BLaER1 treated with 17β-estradiol and CSF1 and Interleukin-3, amounts not matched to agents 10 nM and 100 nM (cell line): ENCODE measurements around the gene FRAT1.

Source experiments
- H3K27ac ChIP-seq, 11 experiments: shearing (Covaris generic); formaldehyde crosslinking; 2 replicates each; pipeline ENCODE4 v1.8.1; 2022
- H3K27me3 ChIP-seq, 11 experiments: shearing (Covaris generic); formaldehyde crosslinking; 2 replicates each; pipeline ENCODE4 v1.8.1; 2022
- H3K36me3 ChIP-seq, 11 experiments: shearing (Covaris generic); formaldehyde crosslinking; 2 replicates each; pipeline ENCODE4 v1.8.1; 2022
- H3K4me1 ChIP-seq, 10 experiments: shearing (Covaris generic); formaldehyde crosslinking; 2 replicates each; pipeline ENCODE4 v1.8.1; 2022
- H3K4me2 ChIP-seq, 11 experiments: shearing (Covaris generic); formaldehyde crosslinking; 2 replicates each; pipeline ENCODE4 v1.8.1; 2022
- H3K4me3 ChIP-seq, 10 experiments: shearing (Covaris generic); formaldehyde crosslinking; 2 replicates each; pipeline ENCODE4 v1.8.1; 2022
- H3K9ac ChIP-seq, 11 experiments: shearing (Covaris generic); formaldehyde crosslinking; 2 replicates each; pipeline ENCODE4 v1.8.1; 2022
- H3K9me3 ChIP-seq, 11 experiments: shearing (Covaris generic); formaldehyde crosslinking; replicated peaks in 1 of 11; 2 replicates each; pipeline ENCODE4 v1.8.1; 2022
- H4K20me1 ChIP-seq, 11 experiments: shearing (Covaris generic); formaldehyde crosslinking; 2 replicates each; pipeline ENCODE4 v1.8.1; 2022
- Cebpa-rat ChIP-seq, 11 experiments: shearing (Covaris generic); IDR thresholded peaks; 2 replicates each; pipeline ENCODE4 v1.8.1; 2022

Gene FRAT1

DNA sequence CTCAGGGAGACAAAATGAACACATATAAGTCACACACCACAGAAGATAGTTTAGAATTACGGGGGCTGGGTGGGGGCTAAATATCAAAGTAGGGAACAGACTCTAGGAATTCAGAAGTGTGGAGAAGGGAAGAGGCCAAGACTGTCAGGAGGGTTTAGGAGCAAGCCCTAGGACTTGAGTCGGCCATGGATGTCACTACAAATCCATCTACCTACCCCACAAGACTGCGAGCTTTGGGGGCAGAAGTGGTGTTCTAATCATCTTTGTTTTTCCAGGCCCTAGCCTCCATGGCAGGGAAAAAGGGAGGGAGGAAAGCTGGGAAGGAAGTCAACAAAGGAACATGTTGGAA lies 20.9 kb upstream of the FRAT1 start:
- Histone ChIP-seq H3K9ac (no peak overlapping the region), H4K20me1 (no peaks in the 10 kb centered on the region), H3K4me1 (peaks cover 0 to 7% (median 2%) of the 10 kb centered on the region in 10 experiments; a peak in 6 of 20 replicates), H3K27me3 (no peaks in the 10 kb centered on the region), H3K4me2 (no peak overlapping the region), H3K4me3 (no peak overlapping the region), H3K9me3 (no peaks in the 10 kb centered on the region), H3K36me3 (no peaks in the 10 kb centered on the region), H3K27ac (no peak overlapping the region)
- TF ChIP-seq Cebpa-rat (IDR thresholded peaks at IDR 0.05), result no peak

DNA sequence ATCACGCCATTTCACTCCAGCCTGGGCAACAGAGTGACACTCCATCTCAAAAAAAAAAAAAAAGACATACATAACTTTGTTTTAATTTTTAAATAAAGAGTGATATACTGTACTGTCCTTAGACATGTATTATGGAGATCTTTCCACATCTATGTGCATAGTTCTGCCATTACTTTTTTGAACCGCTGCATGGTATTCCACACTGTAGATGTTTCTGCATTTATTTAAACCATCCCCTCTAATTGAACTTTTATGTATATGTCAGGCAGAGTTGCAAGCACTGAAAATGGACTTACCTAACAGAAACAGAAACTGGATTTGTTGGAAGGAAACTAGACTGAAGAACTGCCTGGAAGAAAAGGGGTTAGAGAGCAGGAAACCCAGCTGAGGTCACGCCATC lies 18.1 kb upstream of the FRAT1 start:
- Histone ChIP-seq H3K9ac (no peak overlapping the region), H3K27ac (no peak overlapping the region), H3K4me2 (0 out of 22 replicates have a peak overlapping the region, but pooled peaks of 1 of the 11 experiments have one; percentile 4), H3K4me3 (no peak overlapping the region), H4K20me1 (no peaks in the 10 kb centered on the region), H3K9me3 (no peaks in the 10 kb centered on the region), H3K36me3 (no peaks in the 10 kb centered on the region), H3K4me1 (no peaks in the 10 kb centered on the region; a peak in 1 of 20 replicates), H3K27me3 (no peaks in the 10 kb centered on the region)
- no peak for TF ChIP-seq Cebpa-rat (IDR thresholded peaks at IDR 0.05)

DNA sequence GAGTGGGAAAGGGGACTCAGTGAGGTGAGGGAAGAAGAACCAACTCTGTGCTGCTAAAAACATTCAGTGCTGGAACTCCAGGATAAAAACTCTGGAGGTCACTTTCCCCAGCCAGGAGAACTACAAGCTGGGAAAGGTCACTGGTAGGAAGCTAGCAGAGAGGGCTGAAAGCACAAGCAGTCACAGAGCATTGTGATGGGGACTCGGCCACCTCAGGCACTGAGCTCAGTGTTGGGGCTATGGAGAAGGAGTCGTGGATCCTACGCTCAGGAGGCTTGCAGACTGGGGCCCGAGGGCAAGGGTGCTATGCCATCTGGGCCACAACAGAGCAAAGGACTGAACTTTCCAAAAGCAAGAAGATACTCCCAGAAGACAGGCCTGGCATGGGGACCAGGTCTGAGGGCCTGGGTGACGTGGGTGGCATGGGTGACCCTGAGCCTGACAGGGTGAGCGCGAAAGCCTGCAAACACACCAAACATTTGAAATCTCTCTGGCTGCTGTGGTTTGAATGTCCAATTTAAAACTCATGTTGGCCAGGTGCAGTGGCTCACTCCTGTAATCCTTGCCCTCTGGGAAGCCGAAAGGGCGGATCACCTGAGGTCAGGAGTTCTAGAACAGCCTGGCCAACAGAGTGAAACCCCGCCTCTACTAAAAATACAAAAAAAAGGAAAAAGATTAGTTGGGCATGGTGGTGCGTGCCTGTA lies 16.8 kb upstream of the FRAT1 start:
- Histone ChIP-seq H3K9ac (no peak overlapping the region), H3K36me3 (no peaks in the 10 kb centered on the region), H3K4me2 (no peak overlapping the region), H3K4me3 (no peak overlapping the region), H3K9me3 (no peaks in the 10 kb centered on the region), H3K4me1 (peaks cover 0 to 5% (median 3%) of the 10 kb centered on the region in 10 experiments; a peak in 15 of 20 replicates), H3K27ac (no peak overlapping the region), H3K27me3 (no peaks in the 10 kb centered on the region), H4K20me1 (no peaks in the 10 kb centered on the region)
- no peak for TF ChIP-seq Cebpa-rat (IDR thresholded peaks at IDR 0.05)

DNA sequence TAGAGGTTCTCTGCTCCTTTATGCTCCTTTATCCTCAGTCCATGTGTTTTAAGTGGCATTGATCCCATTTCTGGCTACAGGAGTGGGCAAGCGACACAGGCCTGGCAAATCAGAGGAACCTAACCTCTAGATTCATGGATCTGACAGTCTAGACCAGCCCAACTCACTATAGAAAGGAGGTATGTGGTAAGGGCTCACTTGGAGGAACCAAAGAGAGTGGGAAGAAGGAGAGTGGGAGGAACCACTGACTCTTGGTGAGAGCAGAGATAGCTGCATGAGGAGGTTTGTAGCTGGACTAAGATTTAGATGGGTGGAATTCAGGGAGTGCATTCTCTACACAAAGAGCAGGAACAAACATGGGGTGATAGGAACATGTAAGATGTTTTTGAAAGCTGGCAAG lies 11.6 kb upstream of the FRAT1 start:
- H4K20me1 ChIP-seq, result no peaks in the 10 kb centered on the region
- peak overlapping the region in 7 of 11 experiments; percentile 21 to 64 (median 50); a peak in 7 of 22 replicates for H3K9ac ChIP-seq
- H3K27me3 ChIP-seq, result no peaks in the 10 kb centered on the region
- peak overlapping the region; percentile 33 to 78 (median 47); a peak in 19 of 22 replicates for H3K4me2 ChIP-seq
- no peak overlapping the region for H3K4me3 ChIP-seq
- H3K4me1 ChIP-seq, result peaks cover 15 to 39% (median 26%) of the 10 kb centered on the region in 10 experiments
- H3K27ac ChIP-seq, result peak overlapping the region in 9 of 11 experiments; percentile 50 to 86 (median 74); a peak in 18 of 22 replicates
- no peaks in the 10 kb centered on the region for H3K36me3 ChIP-seq
- H3K9me3 ChIP-seq, result peaks cover 0 to 17% (median 0%) of the 10 kb centered on the region in 11 experiments; a peak in 5 of 22 replicates
- TF ChIP-seq Cebpa-rat (IDR thresholded peaks at IDR 0.05), result no peak

DNA sequence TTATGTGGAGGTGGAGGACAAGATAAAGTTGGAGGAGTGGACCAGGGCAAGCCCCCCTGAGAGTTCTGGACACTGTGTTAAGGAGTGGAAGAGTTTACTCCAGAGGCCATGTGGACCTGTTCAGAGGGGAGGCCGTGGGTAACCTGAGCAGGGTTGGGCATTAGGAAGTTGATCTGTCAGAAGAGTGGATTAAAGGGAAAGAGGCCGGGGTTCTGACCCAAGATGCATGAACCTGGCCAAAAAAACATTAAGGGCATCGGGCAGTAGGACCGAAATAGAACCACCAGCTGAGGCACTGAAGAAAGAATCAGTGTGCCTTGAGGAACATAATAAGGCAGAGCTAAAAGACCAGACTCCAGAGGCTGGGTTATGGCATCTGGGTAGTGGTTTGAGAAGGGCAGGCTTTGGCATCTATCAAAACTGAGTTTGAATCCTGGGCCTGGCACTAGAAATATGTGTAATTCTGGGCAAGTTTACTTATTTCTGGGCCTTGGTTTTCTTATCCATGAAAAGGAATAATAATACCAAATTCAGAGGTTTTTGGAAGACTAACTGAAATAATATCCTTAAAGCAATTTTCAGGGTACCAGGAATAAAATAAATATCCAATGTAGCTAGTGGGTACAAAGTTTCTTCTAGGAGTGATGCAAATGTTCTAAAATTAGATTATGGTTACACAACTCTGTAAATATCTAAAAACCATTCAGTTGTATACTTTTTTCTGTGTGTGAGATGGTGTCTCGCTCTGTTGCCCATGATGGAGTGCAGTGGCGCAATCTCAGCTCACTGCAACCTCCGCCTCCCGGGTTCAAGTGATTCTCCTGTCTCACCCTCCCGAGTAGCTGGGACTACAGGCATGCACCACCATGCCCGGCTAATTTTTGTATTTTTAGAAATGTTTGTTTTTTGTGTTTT lies 10.9 kb upstream of the FRAT1 start:
- Histone ChIP-seq H3K9ac (peak overlapping the region in 7 of 11 experiments; percentile 23 to 64 (median 50); a peak in 9 of 22 replicates), H3K4me2 (peak overlapping the region; percentile 33 to 78 (median 47); a peak in 21 of 22 replicates), H3K4me3 (no peak overlapping the region), H3K27me3 (no peaks in the 10 kb centered on the region), H3K27ac (peak overlapping the region in 9 of 11 experiments; percentile 50 to 86 (median 74); a peak in 18 of 22 replicates), H3K36me3 (no peaks in the 10 kb centered on the region), H4K20me1 (no peaks in the 10 kb centered on the region), H3K4me1 (peaks cover 15 to 46% (median 30%) of the 10 kb centered on the region in 10 experiments), H3K9me3 (peaks cover 0 to 17% (median 0%) of the 10 kb centered on the region in 11 experiments; a peak in 5 of 22 replicates)
- TF ChIP-seq Cebpa-rat (IDR thresholded peaks at IDR 0.05), result peak in 8 of 11 experiments; percentile 55 to 87 (median 68); a peak in 16 of 22 replicates

DNA sequence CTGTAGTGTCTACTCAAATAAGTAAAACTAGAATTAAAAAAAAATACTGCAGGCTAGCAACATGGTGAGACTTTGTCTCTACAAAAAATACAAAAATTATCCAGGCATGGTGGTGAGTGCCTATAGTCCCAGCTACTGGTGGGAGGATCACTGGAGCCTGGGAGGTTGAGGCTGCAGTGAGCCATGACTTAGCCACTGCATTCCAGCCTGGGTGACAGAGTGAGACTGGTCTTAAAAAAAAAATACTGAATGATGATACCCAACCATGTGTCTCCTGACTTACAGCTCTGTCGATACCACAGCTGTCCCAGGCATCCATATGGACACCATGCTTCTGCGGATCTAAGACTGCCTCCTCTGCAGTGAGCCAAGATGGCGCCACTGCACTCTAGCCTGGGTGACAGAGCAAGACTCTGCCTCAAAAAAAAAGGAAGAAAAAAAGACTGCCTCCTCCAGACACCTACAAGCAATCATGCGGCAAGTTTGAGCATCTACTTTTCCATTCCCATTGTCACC lies 7.9 kb upstream of the FRAT1 start:
- no peak overlapping the region for H3K27ac ChIP-seq
- H3K27me3 ChIP-seq, result no peaks in the 10 kb centered on the region
- peaks cover 15 to 77% (median 43%) of the 10 kb centered on the region in 10 experiments for H3K4me1 ChIP-seq
- no peaks in the 10 kb centered on the region for H3K36me3 ChIP-seq
- no peak overlapping the region for H3K4me2 ChIP-seq
- H3K9ac ChIP-seq, result no peak overlapping the region
- TF ChIP-seq Cebpa-rat (IDR thresholded peaks at IDR 0.05), result no peak
- no peaks in the 10 kb centered on the region for H4K20me1 ChIP-seq
- H3K9me3 ChIP-seq, result peaks cover 0 to 17% (median 0%) of the 10 kb centered on the region in 11 experiments; a peak in 5 of 22 replicates
- H3K4me3 ChIP-seq, result no peak overlapping the region

DNA sequence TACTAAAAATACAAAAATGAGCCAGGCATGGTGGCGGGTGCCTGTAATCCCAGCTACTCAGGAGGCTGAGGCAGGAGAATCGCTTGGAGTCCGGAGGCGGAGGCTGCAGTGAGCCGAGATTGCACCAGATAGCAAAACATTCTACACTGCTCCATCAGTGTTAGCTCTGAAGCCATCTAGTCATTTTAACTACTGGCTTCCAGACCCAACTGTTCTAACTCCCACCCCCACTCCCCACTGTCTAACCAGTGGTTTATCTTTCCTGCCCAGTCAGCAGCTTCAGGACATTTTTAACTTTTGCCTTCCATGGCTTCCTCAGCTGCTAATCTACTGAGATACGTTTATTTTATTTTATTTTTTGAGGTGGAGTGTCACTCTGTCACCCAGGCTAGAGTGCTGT lies 6.2 kb upstream of the FRAT1 start:
- no peak overlapping the region for H3K4me3 ChIP-seq
- H3K4me2 ChIP-seq, result peak overlapping the region in 5 of 11 experiments; percentile 34 to 99 (median 74); a peak in 10 of 22 replicates

DNA sequence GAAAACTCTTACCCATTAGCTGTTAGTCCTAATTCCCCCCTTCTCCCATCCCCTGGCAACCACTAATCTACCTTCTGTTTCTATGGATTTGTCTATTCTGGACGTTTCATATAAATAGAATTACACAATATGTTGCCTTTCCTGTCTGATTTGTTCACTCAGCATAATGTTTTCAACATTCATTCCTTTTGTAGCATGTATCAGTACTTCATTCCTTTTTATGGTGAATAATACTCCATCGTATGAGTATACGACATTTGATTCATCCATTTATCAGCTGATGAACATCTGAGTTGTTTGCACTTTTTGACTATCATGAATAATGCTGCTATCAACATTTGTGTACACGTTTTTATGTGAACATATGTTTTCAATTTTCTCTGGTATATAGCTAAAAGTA lies 4.4 kb upstream of the FRAT1 start:
- H3K4me3 ChIP-seq, result no peak overlapping the region
- H3K9ac ChIP-seq, result no peak overlapping the region
- TF ChIP-seq Cebpa-rat (IDR thresholded peaks at IDR 0.05), result no peak
- peak overlapping the region in 4 of 11 experiments; percentile 29 to 99 (median 75); a peak in 6 of 22 replicates for H3K4me2 ChIP-seq
- peaks cover 0 to under 1% (median 0%) of the 10 kb centered on the region in 11 experiments; a peak in 1 of 22 replicates for H3K36me3 ChIP-seq
- peaks cover 0 to 6% (median 3%) of the 10 kb centered on the region in 11 experiments; a peak in 10 of 22 replicates for H4K20me1 ChIP-seq
- no peaks in the 10 kb centered on the region for H3K27me3 ChIP-seq
- H3K27ac ChIP-seq, result peak overlapping the region in 3 of 11 experiments; percentile 15 to 45 (median 38); a peak in 4 of 22 replicates
- H3K4me1 ChIP-seq, result peaks cover 14 to 73% (median 34%) of the 10 kb centered on the region in 10 experiments
- 0 out of 22 replicates have a peak, but pooled peaks cover 0 to 2% (median 0%) of the 10 kb centered on the region in 11 experiments for H3K9me3 ChIP-seq

More for the DNA sequence above, 6.2 kb upstream of the FRAT1 start:
- Histone ChIP-seq H3K4me1 (peaks cover 15 to 83% (median 41%) of the 10 kb centered on the region in 10 experiments), H3K27me3 (no peaks in the 10 kb centered on the region), H4K20me1 (no peaks in the 10 kb centered on the region), H3K27ac (peak overlapping the region in 5 of 11 experiments; percentile 28 to 51 (median 44); a peak in 4 of 22 replicates), H3K9me3 (peaks cover 0 to 17% (median 0%) of the 10 kb centered on the region in 11 experiments; a peak in 5 of 22 replicates), H3K9ac (peak overlapping the region in 3 of 11 experiments; percentile 5 to 36 (median 25); a peak in 2 of 22 replicates), H3K36me3 (no peaks in the 10 kb centered on the region)
- no peak for TF ChIP-seq Cebpa-rat (IDR thresholded peaks at IDR 0.05)
